Testis (tissue), 3 donors: Measurements from ENCODE around the gene ARRB2. TPM values are rescaled to one million over a fixed set of nuclear protein-coding genes. Genes with fewer than 3 reads are reported as not detected.

Experiments
- DNase-seq: peaks from one replicate; pipeline ENCODE4 v3.0.0-alpha.2; 2019
- H3K27ac ChIP-seq, 2 donors: fragments of 200-600 bp; sonication (generic); one replicate each; pipeline ENCODE4 v1.5.1; 2019
- H3K27me3 ChIP-seq: fragments of 200-600 bp; sonication (generic); one replicate; pipeline ENCODE4 v1.5.1; 2019
- H3K36me3 ChIP-seq: fragments of 200-600 bp; sonication (generic); one replicate; pipeline ENCODE4 v1.5.1; 2017; ENCODE audit warnings: low read depth; ENCODE audit errors: missing control alignments
- H3K4me1 ChIP-seq: fragments of 200-600 bp; sonication (generic); one replicate; pipeline ENCODE4 v1.5.1; 2019
- H3K4me3 ChIP-seq, 2 donors: fragments of 200-600 bp; sonication (generic); one replicate each; pipeline ENCODE4 v1.5.1; 2017 to 2019
- H3K9me3 ChIP-seq: fragments of 200-600 bp; sonication (generic); one replicate; pipeline ENCODE4 v1.5.1; 2017
- CTCF ChIP-seq, 3 experiments: fragments of 450-650 bp in 2 of 3; fragments of 200-600 bp in 1 of 3; sonication (generic) in 1 of 3; IDR thresholded peaks; one replicate each; pipeline ENCODE4 v1.5.1; 2016 to 2019; ENCODE audit warnings: antibody characterized with exemption in 3 of 3, mild to moderate bottlenecking in 2 of 3, moderate library complexity in 1 of 3
- POLR2A ChIP-seq: fragments of 450-650 bp; IDR thresholded peaks from one replicate; pipeline ENCODE4 v1.6.1; 2017; ENCODE audit warnings: antibody characterized with exemption, mild to moderate bottlenecking, moderate library complexity
- WGBS, 2 donors: methylation state at CpG; one replicate each; pipeline ENCODE4 v1.1.5; 2018; 5-methylcytosine and 5-hydroxymethylcytosine counted together
- intact Hi-C: fragments of 100-400 bp; cut with DNase I; formaldehyde crosslinking; loops from one replicate; pipeline ENCODE4 v1.15.1; 2023; ENCODE audit warnings: low total_unique reads
- polyA plus RNA-seq: library from polyadenylated mRNA; stranded (reverse); fragments of 350-450 nt; fragmentation: Illumina TruSeq; extraction: RNeasy Lipid Tissue Mini Kit (QIAGEN cat#74804); gene quantifications from one replicate; pipeline ENCODE4 v1.2.3, GENCODE V29; 2014; ENCODE audit warnings: low read depth, low replicate concordance; ENCODE audit not compliant: insufficient read depth
- total RNA-seq, 2 donors: library from RNA; depleted of rRNA; stranded (reverse); fragments of >200 nt; gene quantifications; one replicate each; pipeline ENCODE4 v1.2.3, GENCODE V29; 2016

ARRB2 gene
- total and polyA plus RNA-seq, 3 donors from 2014 or later, result 13.5 to 23.0 (median 19.5) TPM

DNA sequence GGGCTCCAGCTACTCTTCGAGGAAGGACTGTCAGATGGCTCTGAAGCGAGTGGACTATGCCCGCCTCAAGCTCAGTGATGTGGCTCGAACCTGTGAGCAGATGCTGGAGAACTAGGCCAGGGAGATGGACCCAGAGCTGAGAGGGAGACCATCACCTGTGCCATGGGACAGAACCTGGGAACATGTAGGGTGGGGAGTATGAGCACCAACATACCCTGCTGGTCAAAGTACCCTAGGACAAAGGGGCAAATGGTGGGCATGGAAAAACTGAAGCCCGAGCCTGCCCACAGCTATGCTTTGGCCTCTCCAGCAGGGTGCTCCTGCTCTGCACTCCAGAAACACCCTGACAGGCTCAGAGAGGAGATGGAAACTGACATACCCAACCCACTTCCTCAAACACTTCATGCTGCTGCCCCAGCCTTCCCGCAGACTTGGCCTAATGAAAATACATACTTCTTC lies 22.7 kb downstream of the ARRB2 start:
- no peaks in the 10 kb centered on the region for H3K9me3 ChIP-seq
- H3K36me3 ChIP-seq, result no peaks in the 10 kb centered on the region
- TF ChIP-seq CTCF (IDR thresholded peaks at IDR 0.05) (peak in 1 of 3 experiments; percentile 19), POLR2A (no peak)
- no peak overlapping the region for H3K27ac ChIP-seq
- WGBS, 2 donors, result 87 to 90% methylated on average over 6 of the region's 6 CpGs
- H3K27me3 ChIP-seq, result no peaks in the 10 kb centered on the region
- intact Hi-C loops, result loop anchor here (10.0 kb wide), 1 partner anchor 152 kb away; no protein-coding TSS in a partner anchor
- peak; percentile 30 for DNase-seq
- peaks cover 4% of the 10 kb centered on the region for H3K4me1 ChIP-seq
- no peak overlapping the region for H3K4me3 ChIP-seq

DNA sequence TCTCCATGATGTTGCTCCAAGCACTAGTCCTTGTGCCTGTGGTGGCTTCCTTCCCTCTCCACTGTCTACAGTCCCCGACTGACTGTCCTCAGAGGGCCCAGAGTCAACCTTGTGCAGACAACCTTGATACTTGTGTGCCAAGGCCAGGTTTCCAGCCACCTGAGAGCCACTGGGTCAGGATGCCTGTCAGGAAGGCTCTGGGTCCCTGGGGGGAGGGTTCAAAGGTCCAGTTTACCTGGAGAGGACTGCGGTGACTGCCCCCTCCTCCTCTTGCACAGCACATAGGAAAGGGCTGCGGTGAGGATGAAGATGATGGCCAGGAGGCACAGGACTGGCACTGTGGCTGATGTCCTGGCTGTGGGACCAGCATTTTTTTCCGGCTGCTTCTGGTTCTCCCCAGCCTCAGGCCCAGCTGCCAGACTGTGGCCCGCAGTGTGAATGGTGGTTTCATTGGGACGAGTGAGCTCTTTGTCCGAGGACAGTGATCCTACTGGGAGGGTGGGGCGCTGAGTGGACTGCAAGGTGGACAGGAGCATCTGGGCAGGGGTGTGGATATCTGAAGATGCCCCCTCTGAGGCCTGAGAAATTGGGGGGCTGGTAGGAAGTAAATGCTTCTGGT lies 24.5 kb downstream of the ARRB2 start:
- no peaks in the 10 kb centered on the region for H3K36me3 ChIP-seq
- no peak for DNase-seq
- WGBS, 2 donors, result 91 to 95% methylated on average over 6 to 8 of the region's 8 CpGs
- no peaks in the 10 kb centered on the region for H3K27me3 ChIP-seq
- H3K27ac ChIP-seq, result no peak overlapping the region
- TF ChIP-seq POLR2A (no peak), CTCF (IDR thresholded peaks at IDR 0.05) (no peak)
- H3K4me3 ChIP-seq, result no peak overlapping the region
- intact Hi-C loops, result loop anchor here (10.0 kb wide), 1 partner anchor 150 kb away; no protein-coding TSS in a partner anchor
- H3K4me1 ChIP-seq, result peaks cover 4% of the 10 kb centered on the region
- no peaks in the 10 kb centered on the region for H3K9me3 ChIP-seq

DNA sequence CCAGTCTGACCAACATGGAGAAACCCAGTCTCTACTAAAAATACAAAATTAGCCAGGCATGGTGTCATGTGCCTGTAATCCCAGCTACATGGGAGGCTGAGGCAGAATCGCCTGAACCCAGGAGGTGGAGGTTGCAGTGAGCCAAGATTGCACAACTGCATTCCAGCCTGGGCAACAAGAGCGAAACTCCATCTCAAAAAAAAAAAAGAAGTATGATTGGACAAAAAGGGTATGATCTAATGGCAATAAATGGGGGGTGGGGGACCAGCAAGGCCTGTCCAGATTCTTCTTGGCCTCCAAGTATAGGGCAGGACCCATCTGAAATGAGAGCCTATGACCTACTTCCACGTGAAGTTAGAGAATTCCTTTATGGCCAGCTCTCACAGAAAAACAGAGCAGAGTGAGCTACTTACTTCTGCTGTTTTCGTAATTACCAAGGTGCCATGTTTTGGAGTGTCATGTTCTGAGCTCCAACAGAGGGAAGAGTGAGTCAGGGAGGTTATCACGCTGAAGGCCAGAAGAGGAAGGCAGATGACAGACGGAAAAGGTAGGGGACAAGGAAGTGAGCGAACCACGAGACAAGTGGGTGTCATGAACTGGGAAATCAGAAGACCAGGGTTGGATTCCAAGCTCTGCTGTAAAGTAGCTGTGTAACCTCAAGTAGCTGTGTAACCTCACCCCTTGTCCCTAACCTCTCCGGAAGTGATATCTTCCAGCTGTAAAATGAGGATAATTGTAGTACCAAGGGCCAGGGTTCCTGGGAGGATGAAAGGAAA lies 25.6 kb downstream of the ARRB2 start:
- Histone ChIP-seq H3K4me1 (peaks cover 4% of the 10 kb centered on the region), H3K27me3 (no peaks in the 10 kb centered on the region), H3K36me3 (no peaks in the 10 kb centered on the region), H3K27ac (no peak overlapping the region), H3K4me3 (no peak overlapping the region), H3K9me3 (no peaks in the 10 kb centered on the region)
- DNase-seq, result no peak
- intact Hi-C loops, result loop anchor here (10.0 kb wide), 1 partner anchor 149 kb away; no protein-coding TSS in a partner anchor
- 79 to 80% methylated on average over 9 of the region's 9 CpGs for WGBS, 2 donors
- no peak for TF ChIP-seq CTCF (IDR thresholded peaks at IDR 0.05)

GRCh38 chr17:4738136-4739121 lies 28.0 kb downstream of the ARRB2 start:
- H3K27ac ChIP-seq, result peak overlapping the region; percentile 60 to 61
- no peaks in the 10 kb centered on the region for H3K36me3 ChIP-seq
- intact Hi-C loops, result loop anchor here (10.0 kb wide), 1 partner anchor 146 kb away; no protein-coding TSS in a partner anchor
- no peaks in the 10 kb centered on the region for H3K9me3 ChIP-seq
- no peak for DNase-seq
- H3K4me1 ChIP-seq, result no peaks in the 10 kb centered on the region
- peak overlapping the region; percentile 74 to 81 for H3K4me3 ChIP-seq
- H3K27me3 ChIP-seq, result no peaks in the 10 kb centered on the region
- no peak for TF ChIP-seq POLR2A
- no peak for TF ChIP-seq CTCF (IDR thresholded peaks at IDR 0.05)
- WGBS, 2 donors, result 26 to 28% methylated on average over 40 of the region's 41 CpGs
